Liver (tissue), 9 donors: ENCODE data around the gene TOMM70. TPM values are rescaled to one million over a fixed set of nuclear protein-coding genes. Genes with fewer than 3 reads are reported as not detected.
A peak's percentile ranks its signal among the peaks of the same experiment; 100 is the strongest.

Experiments used
- DNase-seq: peaks from one replicate; pipeline ENCODE4 v3.0.0-alpha.2; 2017; ENCODE audit warnings: low spot score
- H3K27ac ChIP-seq, 2 donors: one replicate each; pipeline ENCODE4 v1.7.0; 2013; ENCODE audit warnings: inconsistent platforms in 2 of 2, low read length in 2 of 2, control low read depth in 1 of 2, low read depth in 1 of 2, mild to moderate bottlenecking in 1 of 2
- H3K27me3 ChIP-seq, 4 donors: one replicate each; pipeline versions ENCODE4 v1.6.1 to v1.7.0; 2013; ENCODE audit warnings: low read length in 3 of 4, inconsistent platforms in 1 of 4, mild to moderate bottlenecking in 1 of 4, moderate library complexity in 1 of 4; ENCODE audit not compliant: control insufficient read depth in 4 of 4, insufficient read depth in 4 of 4
- H3K36me3 ChIP-seq, 4 donors: one replicate each; pipeline versions ENCODE4 v1.6.1 to v1.7.0; 2013; ENCODE audit warnings: low read length in 3 of 4, mild to moderate bottlenecking in 3 of 4, low read depth in 1 of 4, moderate library complexity in 1 of 4; ENCODE audit not compliant: control insufficient read depth in 4 of 4, insufficient read depth in 3 of 4
- H3K4me1 ChIP-seq, 4 donors: one replicate each; pipeline versions ENCODE4 v1.6.1 to v1.7.0; 2013; ENCODE audit warnings: low read length in 3 of 4, mild to moderate bottlenecking in 3 of 4, moderate library complexity in 1 of 4; ENCODE audit not compliant: control insufficient read depth in 4 of 4, insufficient read depth in 4 of 4
- H3K4me3 ChIP-seq, 3 donors: one replicate each; pipeline versions ENCODE4 v1.6.1 to v1.7.0; 2013; ENCODE audit warnings: low read length in 3 of 3, control low read depth in 1 of 3, low read depth in 1 of 3, mild to moderate bottlenecking in 1 of 3
- H3K9ac ChIP-seq, 2 donors: one replicate each; pipeline ENCODE4 v1.7.0; 2013; ENCODE audit warnings: low read length in 2 of 2, mild to moderate bottlenecking in 2 of 2, moderate library complexity in 2 of 2, control low read depth in 1 of 2, low read depth in 1 of 2
- H3K9me3 ChIP-seq, 4 donors: one replicate each; pipeline versions ENCODE4 v1.6.1 to v1.7.0; 2013; ENCODE audit warnings: low read length in 3 of 4; ENCODE audit not compliant: control insufficient read depth in 4 of 4
- EGR1 ChIP-seq, 2 donors: IDR thresholded peaks; 2 replicates each; pipeline ENCODE4 v1.6.1; 2016 to 2018; ENCODE audit warnings: antibody characterized with exemption in 2 of 2, low read depth in 2 of 2
- FOXA1 ChIP-seq: IDR thresholded peaks from 2 replicates; pipeline ENCODE4 v1.6.1; 2016; ENCODE audit warnings: antibody characterized with exemption
- FOXA2 ChIP-seq: IDR thresholded peaks from 2 replicates; pipeline ENCODE4 v1.6.1; 2016; ENCODE audit warnings: antibody characterized with exemption
- GABPA ChIP-seq, 2 donors: IDR thresholded peaks in 1 of 2; conservative IDR thresholded peaks in 1 of 2; 2 replicates each; pipeline ENCODE4 v1.6.1; 2016; ENCODE audit warnings: antibody characterized with exemption in 2 of 2, mild to moderate bottlenecking in 1 of 2, moderate library complexity in 1 of 2
- HNF4A ChIP-seq, 2 donors: conservative IDR thresholded peaks; 2 replicates each; pipeline ENCODE4 v1.6.1; 2016; ENCODE audit warnings: antibody characterized with exemption in 2 of 2, mild to moderate bottlenecking in 2 of 2
- HNF4G ChIP-seq: IDR thresholded peaks from 2 replicates; pipeline ENCODE4 v1.6.1; 2016; ENCODE audit warnings: antibody characterized with exemption
- JUND ChIP-seq, 2 donors: IDR thresholded peaks; 2 replicates each; pipeline ENCODE4 v1.6.1; 2016; ENCODE audit warnings: antibody characterized with exemption in 2 of 2
- NR2F2 ChIP-seq: IDR thresholded peaks from 2 replicates; pipeline ENCODE4 v1.6.1; 2016; ENCODE audit warnings: antibody characterized with exemption
- RAD21 ChIP-seq, 2 donors: IDR thresholded peaks; 2 replicates each; pipeline ENCODE4 v1.6.1; 2016; ENCODE audit warnings: antibody characterized with exemption in 2 of 2, mild to moderate bottlenecking in 2 of 2
- RXRA ChIP-seq, 2 donors: IDR thresholded peaks; 2 replicates each; pipeline ENCODE4 v1.6.1; 2017 to 2018; ENCODE audit warnings: antibody characterized with exemption in 2 of 2, mild to moderate bottlenecking in 1 of 2
- SP1 ChIP-seq: IDR thresholded peaks from 2 replicates; pipeline ENCODE4 v1.6.1; 2018; ENCODE audit warnings: antibody characterized with exemption, mild to moderate bottlenecking
- TAF1 ChIP-seq: conservative IDR thresholded peaks from 2 replicates; pipeline ENCODE4 v1.6.1; 2016; ENCODE audit warnings: antibody characterized with exemption, mild to moderate bottlenecking
- YY1 ChIP-seq: IDR thresholded peaks from 2 replicates; pipeline ENCODE4 v1.6.1; 2016; ENCODE audit warnings: antibody characterized with exemption, mild to moderate bottlenecking
- WGBS: extraction: QIAGEN DNeasy Blood & Tissue Kit; methylation state at CpG from one replicate; pipeline ENCODE4 v1.1.7; 2013; 5-methylcytosine and 5-hydroxymethylcytosine counted together
- polyA plus RNA-seq, 2 donors: library from polyadenylated mRNA; stranded (reverse) in 1 of 2; unstranded in 1 of 2; fragments of 200-250 nt in 1 of 2; fragments of >200 nt in 1 of 2; fragmentation: Nextera tagmentation in 1 of 2; extraction: Ambion mirVana in 1 of 2; gene quantifications; one replicate each; pipeline versions ENCODE4 v1.2.1 to v1.2.3, GENCODE V29; 2013 to 2015
- total RNA-seq, 2 donors: library from RNA; depleted of rRNA; stranded (reverse); fragments of >200 nt; gene quantifications; one replicate each; pipeline ENCODE4 v1.2.3, GENCODE V29; 2014
- TF ChIP-seq, protein P1 (sequence below): fragments of 150-350 bp; IDR thresholded peaks from 2 replicates; pipeline ENCODE4 v1.5.1; 2017; ENCODE audit warnings: improper control_type of control experiment, low read depth, low read length; ENCODE audit not compliant: missing input control
- TF ChIP-seq, protein P2 (sequence below): IDR thresholded peaks from 2 replicates; pipeline ENCODE4 v1.6.1; 2016; ENCODE audit warnings: antibody characterized with exemption, mild to moderate bottlenecking
- TF ChIP-seq, protein P3 (sequence below): IDR thresholded peaks from 2 replicates; pipeline ENCODE4 v1.6.1; 2016; ENCODE audit warnings: antibody characterized with exemption
- TF ChIP-seq, protein P4 (sequence below): IDR thresholded peaks from 2 replicates; pipeline ENCODE4 v1.6.1; 2016; ENCODE audit warnings: antibody characterized with exemption
- TF ChIP-seq, protein P5 (sequence below): IDR thresholded peaks from 2 replicates; pipeline ENCODE4 v1.6.1; 2016; ENCODE audit warnings: antibody characterized with exemption
- donor health status: healthy.
- donor health status: healthy.
- donor health status: healthy.
- donor health status: healthy.
- donor health status: healthy.

The TOMM70 gene
- total and polyA plus RNA-seq, 4 donors = 16.7 to 55.8 (median 32.6) TPM

DNA sequence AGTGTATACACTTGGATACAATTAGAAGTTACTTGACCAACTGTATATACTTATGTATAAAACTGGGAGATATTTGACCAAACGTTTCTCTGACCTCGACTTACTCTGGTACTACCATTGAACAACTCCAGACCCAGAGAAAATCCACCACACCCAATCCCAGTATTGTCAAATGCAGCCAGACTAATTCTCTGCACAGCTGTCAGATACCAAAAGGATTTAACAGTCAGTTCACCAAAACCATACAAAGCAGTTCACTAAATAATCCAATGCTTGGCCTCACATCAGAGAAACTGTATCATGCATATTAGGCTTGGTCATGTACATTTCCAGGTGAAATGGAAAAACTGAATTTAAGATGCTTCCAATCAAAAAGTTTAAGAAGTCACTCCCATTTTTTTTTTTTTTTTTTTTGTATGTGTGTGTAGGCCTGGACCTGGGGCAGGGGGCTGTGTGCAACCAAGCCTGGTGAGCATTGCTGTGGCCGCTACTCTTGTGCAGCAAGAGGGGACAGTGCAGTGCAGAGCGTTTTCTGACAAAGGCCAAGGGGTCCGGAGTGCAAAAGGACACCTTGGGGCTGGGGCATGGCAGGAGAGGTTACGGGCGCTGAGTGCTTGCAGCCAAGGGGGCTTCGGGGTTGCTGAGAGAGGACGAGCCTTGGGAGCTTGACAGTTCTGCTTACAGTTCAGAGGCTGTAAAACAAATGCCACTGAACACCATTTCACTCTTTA lies 1.4 kb downstream of the TOMM70 start:
- peak overlapping the region; percentile 78 to 94 (median 83) for H3K4me3 ChIP-seq
- peaks cover 5 to 46% (median 37%) of the 10 kb centered on the region in 4 donors for H3K4me1 ChIP-seq
- no peak for TF ChIP-seq RXRA (IDR thresholded peaks at IDR 0.05)
- no peak for TF ChIP-seq SP1
- TF ChIP-seq GABPA (IDR thresholded peaks at IDR 0.05 in 1 of 2, conservative IDR thresholded peaks at IDR 0.05 in 1 of 2) = no peak
- peak in 1 of 2 donors; percentile 3 for TF ChIP-seq HNF4A (conservative IDR thresholded peaks at IDR 0.05)
- TF ChIP-seq, protein P1, sequence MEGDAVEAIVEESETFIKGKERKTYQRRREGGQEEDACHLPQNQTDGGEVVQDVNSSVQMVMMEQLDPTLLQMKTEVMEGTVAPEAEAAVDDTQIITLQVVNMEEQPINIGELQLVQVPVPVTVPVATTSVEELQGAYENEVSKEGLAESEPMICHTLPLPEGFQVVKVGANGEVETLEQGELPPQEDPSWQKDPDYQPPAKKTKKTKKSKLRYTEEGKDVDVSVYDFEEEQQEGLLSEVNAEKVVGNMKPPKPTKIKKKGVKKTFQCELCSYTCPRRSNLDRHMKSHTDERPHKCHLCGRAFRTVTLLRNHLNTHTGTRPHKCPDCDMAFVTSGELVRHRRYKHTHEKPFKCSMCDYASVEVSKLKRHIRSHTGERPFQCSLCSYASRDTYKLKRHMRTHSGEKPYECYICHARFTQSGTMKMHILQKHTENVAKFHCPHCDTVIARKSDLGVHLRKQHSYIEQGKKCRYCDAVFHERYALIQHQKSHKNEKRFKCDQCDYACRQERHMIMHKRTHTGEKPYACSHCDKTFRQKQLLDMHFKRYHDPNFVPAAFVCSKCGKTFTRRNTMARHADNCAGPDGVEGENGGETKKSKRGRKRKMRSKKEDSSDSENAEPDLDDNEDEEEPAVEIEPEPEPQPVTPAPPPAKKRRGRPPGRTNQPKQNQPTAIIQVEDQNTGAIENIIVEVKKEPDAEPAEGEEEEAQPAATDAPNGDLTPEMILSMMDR = no peak
- H3K36me3 ChIP-seq = no peaks in the 10 kb centered on the region
- peak; percentile 39 for DNase-seq
- WGBS = 22% methylated on average over 9 of the region's 9 CpGs
- no peaks in the 10 kb centered on the region for H3K27me3 ChIP-seq
- H3K9me3 ChIP-seq = no peaks in the 10 kb centered on the region
- H3K27ac ChIP-seq = peak overlapping the region in 1 of 2 donors; percentile 93
- peak overlapping the region; percentile 71 to 93 for H3K9ac ChIP-seq

DNA sequence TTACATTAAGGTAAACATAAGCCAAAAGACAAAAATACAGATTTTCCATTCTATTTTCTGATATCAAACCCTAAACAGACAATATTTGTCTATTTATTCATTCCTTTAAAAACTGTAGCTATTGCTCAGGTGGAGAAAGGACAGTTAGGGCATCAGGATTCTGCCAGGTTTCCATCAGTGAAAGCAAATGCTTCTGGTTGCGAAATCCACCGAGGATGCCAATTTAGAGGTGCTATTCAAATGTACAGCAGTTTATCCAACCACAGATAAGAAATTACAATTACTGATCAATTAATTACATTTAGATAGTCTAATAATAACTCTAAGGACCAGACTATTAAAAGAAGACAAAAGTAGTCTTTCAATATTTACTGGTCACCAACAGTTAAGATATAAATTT lies 3.9 kb downstream of the TOMM70 start:
- TF ChIP-seq RAD21 (IDR thresholded peaks at IDR 0.05) (peak; percentile 27 to 45), RXRA (IDR thresholded peaks at IDR 0.05) (peak; percentile 7 to 25), HNF4A (conservative IDR thresholded peaks at IDR 0.05) (peak; percentile 24 to 46), HNF4G (no peak), YY1 (no peak), TAF1 (no peak), SP1 (no peak), EGR1 (IDR thresholded peaks at IDR 0.05; ENCODE audit: low read depth in 2 of 2) (no peak), GABPA (IDR thresholded peaks at IDR 0.05 in 1 of 2, conservative IDR thresholded peaks at IDR 0.05 in 1 of 2) (peak in 1 of 2 donors; percentile 32), JUND (IDR thresholded peaks at IDR 0.05) (no peak), FOXA2 (peak; percentile 16), FOXA1 (no peak), NR2F2 (no peak)
- TF ChIP-seq, protein P2, sequence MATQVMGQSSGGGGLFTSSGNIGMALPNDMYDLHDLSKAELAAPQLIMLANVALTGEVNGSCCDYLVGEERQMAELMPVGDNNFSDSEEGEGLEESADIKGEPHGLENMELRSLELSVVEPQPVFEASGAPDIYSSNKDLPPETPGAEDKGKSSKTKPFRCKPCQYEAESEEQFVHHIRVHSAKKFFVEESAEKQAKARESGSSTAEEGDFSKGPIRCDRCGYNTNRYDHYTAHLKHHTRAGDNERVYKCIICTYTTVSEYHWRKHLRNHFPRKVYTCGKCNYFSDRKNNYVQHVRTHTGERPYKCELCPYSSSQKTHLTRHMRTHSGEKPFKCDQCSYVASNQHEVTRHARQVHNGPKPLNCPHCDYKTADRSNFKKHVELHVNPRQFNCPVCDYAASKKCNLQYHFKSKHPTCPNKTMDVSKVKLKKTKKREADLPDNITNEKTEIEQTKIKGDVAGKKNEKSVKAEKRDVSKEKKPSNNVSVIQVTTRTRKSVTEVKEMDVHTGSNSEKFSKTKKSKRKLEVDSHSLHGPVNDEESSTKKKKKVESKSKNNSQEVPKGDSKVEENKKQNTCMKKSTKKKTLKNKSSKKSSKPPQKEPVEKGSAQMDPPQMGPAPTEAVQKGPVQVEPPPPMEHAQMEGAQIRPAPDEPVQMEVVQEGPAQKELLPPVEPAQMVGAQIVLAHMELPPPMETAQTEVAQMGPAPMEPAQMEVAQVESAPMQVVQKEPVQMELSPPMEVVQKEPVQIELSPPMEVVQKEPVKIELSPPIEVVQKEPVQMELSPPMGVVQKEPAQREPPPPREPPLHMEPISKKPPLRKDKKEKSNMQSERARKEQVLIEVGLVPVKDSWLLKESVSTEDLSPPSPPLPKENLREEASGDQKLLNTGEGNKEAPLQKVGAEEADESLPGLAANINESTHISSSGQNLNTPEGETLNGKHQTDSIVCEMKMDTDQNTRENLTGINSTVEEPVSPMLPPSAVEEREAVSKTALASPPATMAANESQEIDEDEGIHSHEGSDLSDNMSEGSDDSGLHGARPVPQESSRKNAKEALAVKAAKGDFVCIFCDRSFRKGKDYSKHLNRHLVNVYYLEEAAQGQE = no peak
- TF ChIP-seq, protein P3, sequence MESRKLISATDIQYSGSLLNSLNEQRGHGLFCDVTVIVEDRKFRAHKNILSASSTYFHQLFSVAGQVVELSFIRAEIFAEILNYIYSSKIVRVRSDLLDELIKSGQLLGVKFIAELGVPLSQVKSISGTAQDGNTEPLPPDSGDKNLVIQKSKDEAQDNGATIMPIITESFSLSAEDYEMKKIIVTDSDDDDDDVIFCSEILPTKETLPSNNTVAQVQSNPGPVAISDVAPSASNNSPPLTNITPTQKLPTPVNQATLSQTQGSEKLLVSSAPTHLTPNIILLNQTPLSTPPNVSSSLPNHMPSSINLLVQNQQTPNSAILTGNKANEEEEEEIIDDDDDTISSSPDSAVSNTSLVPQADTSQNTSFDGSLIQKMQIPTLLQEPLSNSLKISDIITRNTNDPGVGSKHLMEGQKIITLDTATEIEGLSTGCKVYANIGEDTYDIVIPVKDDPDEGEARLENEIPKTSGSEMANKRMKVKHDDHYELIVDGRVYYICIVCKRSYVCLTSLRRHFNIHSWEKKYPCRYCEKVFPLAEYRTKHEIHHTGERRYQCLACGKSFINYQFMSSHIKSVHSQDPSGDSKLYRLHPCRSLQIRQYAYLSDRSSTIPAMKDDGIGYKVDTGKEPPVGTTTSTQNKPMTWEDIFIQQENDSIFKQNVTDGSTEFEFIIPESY = no peak
- TF ChIP-seq, protein P1 = no peak
- TF ChIP-seq, protein P4, sequence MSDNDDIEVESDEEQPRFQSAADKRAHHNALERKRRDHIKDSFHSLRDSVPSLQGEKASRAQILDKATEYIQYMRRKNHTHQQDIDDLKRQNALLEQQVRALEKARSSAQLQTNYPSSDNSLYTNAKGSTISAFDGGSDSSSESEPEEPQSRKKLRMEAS = no peak
- TF ChIP-seq, protein P5, sequence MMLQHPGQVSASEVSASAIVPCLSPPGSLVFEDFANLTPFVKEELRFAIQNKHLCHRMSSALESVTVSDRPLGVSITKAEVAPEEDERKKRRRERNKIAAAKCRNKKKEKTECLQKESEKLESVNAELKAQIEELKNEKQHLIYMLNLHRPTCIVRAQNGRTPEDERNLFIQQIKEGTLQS = no peak
- no peak overlapping the region for H3K4me3 ChIP-seq
- no peak overlapping the region for H3K27ac ChIP-seq
- H3K4me1 ChIP-seq = peaks cover 6 to 39% (median 34%) of the 10 kb centered on the region in 4 donors
- H3K36me3 ChIP-seq = no peaks in the 10 kb centered on the region
- no peaks in the 10 kb centered on the region for H3K9me3 ChIP-seq
- DNase-seq = no peak
- no peak overlapping the region for H3K9ac ChIP-seq
- WGBS = 25% methylated on average over 2 of the region's 2 CpGs
- no peaks in the 10 kb centered on the region for H3K27me3 ChIP-seq
